PFSK-1 (cell line): Measurements from ENCODE around the gene C19orf73.

Source experiments
- FOXP2 ChIP-seq: optimal IDR thresholded peaks from 2 replicates; pipeline ENCODE3; 2011; ENCODE audit warnings: borderline replicate concordance, control low read depth, inconsistent platforms; ENCODE audit not compliant: insufficient read depth; ENCODE audit errors: extremely low read length, extremely low read depth
- POLR2AphosphoS5 ChIP-seq: IDR thresholded peaks from 2 replicates; pipeline ENCODE4 v1.6.1; 2012; ENCODE audit warnings: low read depth, mild to moderate bottlenecking, control low read depth, low read length, moderate library complexity
- REST ChIP-seq, 2 experiments: IDR thresholded peaks; 2 replicates each; pipeline versions ENCODE4 v1.6.1 to v1.8.0; 2011 to 2012; ENCODE audit warnings: low read depth in 2 of 2, low read length in 2 of 2, control low read depth in 1 of 2, inconsistent platforms in 1 of 2, mild to moderate bottlenecking in 1 of 2, moderate library complexity in 1 of 2; ENCODE audit not compliant: insufficient read depth in 1 of 2
- SIN3A ChIP-seq: IDR thresholded peaks from 2 replicates; pipeline ENCODE4 v1.6.1; 2012; ENCODE audit warnings: mild to moderate bottlenecking, low read length, moderate library complexity, borderline replicate concordance; ENCODE audit not compliant: insufficient read depth
- TAF1 ChIP-seq: IDR thresholded peaks from 2 replicates; pipeline ENCODE4 v1.6.1; 2012; ENCODE audit warnings: low read length, control low read depth, borderline replicate concordance; ENCODE audit not compliant: insufficient read depth

Gene C19orf73

GRCh38 chr19:49101160-49101559 lies 17.8 kb downstream of the C19orf73 start:
- TF ChIP-seq FOXP2 (no peak), POLR2AphosphoS5 (no peak), SIN3A (no peak), REST (IDR thresholded peaks at IDR 0.05; ENCODE audit: insufficient read depth in 1 of 2, low read depth in 2 of 2, low read length in 2 of 2) (no peak), TAF1 (no peak)

GRCh38 chr19:49098795-49099194 lies 20.1 kb downstream of the C19orf73 start:
- no peak for TF ChIP-seq SIN3A

GRCh38 chr19:49097453-49098288 lies 21.3 kb downstream of the C19orf73 start:
- no peak for TF ChIP-seq FOXP2
- TF ChIP-seq POLR2AphosphoS5, result peak; percentile 41; the same call in 1 of the 2 replicates
- no peak for TF ChIP-seq REST (IDR thresholded peaks at IDR 0.05; ENCODE audit: insufficient read depth in 1 of 2, low read depth in 2 of 2, low read length in 2 of 2)
- TF ChIP-seq TAF1, result no peak
- TF ChIP-seq SIN3A, result no peak

GRCh38 chr19:49094505-49095482 lies 24.1 kb downstream of the C19orf73 start:
- TF ChIP-seq POLR2AphosphoS5 (peak; percentile 52), TAF1 (no peak), SIN3A (no peak), FOXP2 (no peak)

GRCh38 chr19:49092686-49093085 lies 26.3 kb downstream of the C19orf73 start:
- TF ChIP-seq TAF1 (no peak), SIN3A (no peak), REST (IDR thresholded peaks at IDR 0.05; ENCODE audit: insufficient read depth in 1 of 2, low read depth in 2 of 2, low read length in 2 of 2) (no peak), FOXP2 (no peak), POLR2AphosphoS5 (no peak)
